Caco-2 (cell line): ENCODE measurements around the gene PLAAT3. TPM values are rescaled to one million over a fixed set of nuclear protein-coding genes. Genes with fewer than 3 reads are reported as not detected.

ENCODE experiments used
- BruUV-seq: library from RNA; stranded (reverse); fragments of 400-500 nt; replicated peaks from 2 replicates; lab custom pipeline; 2021; lab: Mats Ljungman, UMichigan
- CTCF ChIA-PET: fragments of 300-600 bp; sonication (Branson Sonifier 250); formaldehyde crosslinking; loops from one replicate; lab custom pipeline; 2022; ENCODE audit warnings: antibody characterized with exemption; lab: Charles Lee
- POLR2A ChIA-PET: fragments of 300-600 bp; sonication (Branson Sonifier 250); formaldehyde crosslinking; loops from one replicate; lab custom pipeline; 2022; ENCODE audit warnings: antibody characterized with exemption; lab: Charles Lee
- DNase-seq, 2 experiments: peaks; one replicate each; pipeline versions ENCODE4 v3.0.0 to v3.0.0-alpha.2; 2020 to 2022
- H3K27me3 ChIP-seq: replicated peaks from 2 replicates; pipeline ENCODE4 v1.6.0; 2011; ENCODE audit warnings: low read length; ENCODE audit not compliant: control insufficient read depth, insufficient read depth
- H3K36me3 ChIP-seq: 2 replicates; pipeline ENCODE4 v1.5.1; 2011; ENCODE audit warnings: low read length; ENCODE audit not compliant: control insufficient read depth, insufficient read depth
- H3K4me1 ChIP-seq: fragments of 250-450 bp; sonication (Bioruptor Pico); 2 replicates; pipeline ENCODE4 v1.5.1; 2020; ENCODE audit warnings: mild to moderate bottlenecking
- H3K4me3 ChIP-seq: 2 replicates; pipeline ENCODE4 v1.5.1; 2011; ENCODE audit warnings: low read depth, mild to moderate bottlenecking, control low read depth, low read length
- H3K9me3 ChIP-seq: fragments of 250-450 bp; sonication (Bioruptor Pico); 2 replicates; pipeline ENCODE4 v1.5.1; 2020; ENCODE audit warnings: mild to moderate bottlenecking, moderate library complexity
- H3K27ac Mint-ChIP-seq: one replicate; pipeline ENCODE4 v1.8.0; 2022; ENCODE audit warnings: mixed read lengths; ENCODE audit not compliant: unreplicated experiment
- H3K27me3 Mint-ChIP-seq: one replicate; pipeline ENCODE4 v1.8.0; 2022; ENCODE audit warnings: mixed read lengths; ENCODE audit not compliant: insufficient read depth, unreplicated experiment
- H3K36me3 Mint-ChIP-seq: one replicate; pipeline ENCODE4 v1.8.0; 2022; ENCODE audit warnings: mild to moderate bottlenecking, mixed read lengths; ENCODE audit not compliant: insufficient read depth, unreplicated experiment
- H3K4me1 Mint-ChIP-seq: one replicate; pipeline ENCODE4 v1.8.0; 2022; ENCODE audit warnings: low read depth, mixed read lengths; ENCODE audit not compliant: unreplicated experiment
- H3K4me3 Mint-ChIP-seq: one replicate; pipeline ENCODE4 v1.8.0; 2022; ENCODE audit warnings: mild to moderate bottlenecking, moderate library complexity, mixed read lengths; ENCODE audit not compliant: unreplicated experiment
- H3K9me3 Mint-ChIP-seq: one replicate; pipeline ENCODE4 v1.8.0; 2022; ENCODE audit warnings: mixed read lengths; ENCODE audit not compliant: unreplicated experiment
- intact Hi-C: fragments of 100-400 bp; cut with micrococcal nuclease; formaldehyde crosslinking; loops from one replicate; pipeline ENCODE4 v1.10.0; 2022; ENCODE audit not compliant: unreplicated experiment
- total RNA-seq: library from RNA; stranded (reverse); gene quantifications from 2 replicates; pipeline ENCODE4 v1.2.3, GENCODE V29; 2022
- TF ChIP-seq, protein P1 (sequence below), 2 experiments: fragments of 200-600 bp in 1 of 2; IDR thresholded peaks; 1 replicate in 1 of 2; 2 replicates in 1 of 2; pipeline versions ENCODE4 v1.5.1 to v1.8.0; 2011 to 2022; ENCODE audit warnings: antibody characterized with exemption in 1 of 2, control low read depth in 1 of 2, inconsistent platforms in 1 of 2, low read depth in 1 of 2, low read length in 1 of 2, mild to moderate bottlenecking in 1 of 2, moderate library complexity in 1 of 2; ENCODE audit not compliant: insufficient read depth in 1 of 2, severe bottlenecking in 1 of 2, unreplicated experiment in 1 of 2

Gene PLAAT3
- total RNA-seq, 1 experiment from 2014 or later: 57.9 TPM

- H3K27ac Mint-ChIP-seq: no peak overlapping the region
- intact Hi-C loops: no loop called here
- TF ChIP-seq, protein P1, sequence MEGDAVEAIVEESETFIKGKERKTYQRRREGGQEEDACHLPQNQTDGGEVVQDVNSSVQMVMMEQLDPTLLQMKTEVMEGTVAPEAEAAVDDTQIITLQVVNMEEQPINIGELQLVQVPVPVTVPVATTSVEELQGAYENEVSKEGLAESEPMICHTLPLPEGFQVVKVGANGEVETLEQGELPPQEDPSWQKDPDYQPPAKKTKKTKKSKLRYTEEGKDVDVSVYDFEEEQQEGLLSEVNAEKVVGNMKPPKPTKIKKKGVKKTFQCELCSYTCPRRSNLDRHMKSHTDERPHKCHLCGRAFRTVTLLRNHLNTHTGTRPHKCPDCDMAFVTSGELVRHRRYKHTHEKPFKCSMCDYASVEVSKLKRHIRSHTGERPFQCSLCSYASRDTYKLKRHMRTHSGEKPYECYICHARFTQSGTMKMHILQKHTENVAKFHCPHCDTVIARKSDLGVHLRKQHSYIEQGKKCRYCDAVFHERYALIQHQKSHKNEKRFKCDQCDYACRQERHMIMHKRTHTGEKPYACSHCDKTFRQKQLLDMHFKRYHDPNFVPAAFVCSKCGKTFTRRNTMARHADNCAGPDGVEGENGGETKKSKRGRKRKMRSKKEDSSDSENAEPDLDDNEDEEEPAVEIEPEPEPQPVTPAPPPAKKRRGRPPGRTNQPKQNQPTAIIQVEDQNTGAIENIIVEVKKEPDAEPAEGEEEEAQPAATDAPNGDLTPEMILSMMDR (IDR thresholded peaks at IDR 0.05; ENCODE audit: insufficient read depth in 1 of 2, low read depth in 1 of 2, low read length in 1 of 2, severe bottlenecking in 1 of 2, unreplicated experiment in 1 of 2): no peak
- no peaks in the 10 kb centered on the region for H3K9me3 ChIP-seq
- no peaks in the 10 kb centered on the region for H3K27me3 ChIP-seq
- H3K27me3 Mint-ChIP-seq: no peaks in the 10 kb centered on the region
- peaks cover 4% of the 10 kb centered on the region for H3K36me3 Mint-ChIP-seq
- H3K4me3 ChIP-seq: no peak overlapping the region
- H3K36me3 ChIP-seq: no peaks in the 10 kb centered on the region
- no TSS peak for BruUV-seq
- ChIA-PET CTCF (no interaction called here), POLR2A (no interaction called here)
- H3K4me3 Mint-ChIP-seq: no peak overlapping the region
- H3K9me3 Mint-ChIP-seq: no peaks in the 10 kb centered on the region
- no peak for DNase-seq
- H3K4me1 Mint-ChIP-seq: no peaks in the 10 kb centered on the region
- no peaks in the 10 kb centered on the region for H3K4me1 ChIP-seq
These were observed 64.8 kb downstream of the PLAAT3 start for GRCh38 chr11:63549411-63549810.

GRCh38 chr11:63548178-63548577 lies 66.1 kb downstream of the PLAAT3 start:
- Mint-ChIP-seq H3K9me3 (no peaks in the 10 kb centered on the region), H3K27ac (no peak overlapping the region), H3K4me1 (no peaks in the 10 kb centered on the region), H3K4me3 (no peak overlapping the region), H3K27me3 (no peaks in the 10 kb centered on the region), H3K36me3 (peaks cover 4% of the 10 kb centered on the region)
- TF ChIP-seq, protein P1 (IDR thresholded peaks at IDR 0.05; ENCODE audit: insufficient read depth in 1 of 2, low read depth in 1 of 2, low read length in 1 of 2, severe bottlenecking in 1 of 2, unreplicated experiment in 1 of 2): no peak
- Histone ChIP-seq H3K27me3 (no peaks in the 10 kb centered on the region), H3K4me3 (no peak overlapping the region), H3K9me3 (no peaks in the 10 kb centered on the region), H3K36me3 (no peaks in the 10 kb centered on the region), H3K4me1 (no peaks in the 10 kb centered on the region)
- ChIA-PET POLR2A (no interaction called here), CTCF (no interaction called here)
- no TSS peak for BruUV-seq
- DNase-seq: no peak
- intact Hi-C loops: no loop called here

- Mint-ChIP-seq H3K27ac (no peak overlapping the region), H3K4me3 (no peak overlapping the region), H3K36me3 (peaks cover 4% of the 10 kb centered on the region), H3K9me3 (no peaks in the 10 kb centered on the region), H3K4me1 (no peaks in the 10 kb centered on the region), H3K27me3 (no peaks in the 10 kb centered on the region)
- Histone ChIP-seq H3K4me1 (no peaks in the 10 kb centered on the region), H3K36me3 (no peaks in the 10 kb centered on the region), H3K4me3 (no peak overlapping the region), H3K9me3 (no peaks in the 10 kb centered on the region), H3K27me3 (no peaks in the 10 kb centered on the region)
- TF ChIP-seq, protein P1 (IDR thresholded peaks at IDR 0.05; ENCODE audit: insufficient read depth in 1 of 2, low read depth in 1 of 2, low read length in 1 of 2, severe bottlenecking in 1 of 2, unreplicated experiment in 1 of 2): no peak
- no peak for DNase-seq
- no TSS peak for BruUV-seq
- intact Hi-C loops: no loop called here
- CTCF ChIA-PET: no interaction called here
- POLR2A ChIA-PET: no interaction called here
These were observed 67.2 kb downstream of the PLAAT3 start for GRCh38 chr11:63547061-63547460.
